NCI-H1694 (cell line): ENCODE results near the gene HSPA1A.
"Not testable (repeated sequence)": the region's sequence is repeated elsewhere in the genome, so short reads cannot be mapped to it uniquely, and the experiment has no call there.

Experiments
- DNase-seq: peaks from one replicate; lab custom pipeline; 2025; lab: John Stamatoyannopoulos, UW

The HSPA1A gene

DNA sequence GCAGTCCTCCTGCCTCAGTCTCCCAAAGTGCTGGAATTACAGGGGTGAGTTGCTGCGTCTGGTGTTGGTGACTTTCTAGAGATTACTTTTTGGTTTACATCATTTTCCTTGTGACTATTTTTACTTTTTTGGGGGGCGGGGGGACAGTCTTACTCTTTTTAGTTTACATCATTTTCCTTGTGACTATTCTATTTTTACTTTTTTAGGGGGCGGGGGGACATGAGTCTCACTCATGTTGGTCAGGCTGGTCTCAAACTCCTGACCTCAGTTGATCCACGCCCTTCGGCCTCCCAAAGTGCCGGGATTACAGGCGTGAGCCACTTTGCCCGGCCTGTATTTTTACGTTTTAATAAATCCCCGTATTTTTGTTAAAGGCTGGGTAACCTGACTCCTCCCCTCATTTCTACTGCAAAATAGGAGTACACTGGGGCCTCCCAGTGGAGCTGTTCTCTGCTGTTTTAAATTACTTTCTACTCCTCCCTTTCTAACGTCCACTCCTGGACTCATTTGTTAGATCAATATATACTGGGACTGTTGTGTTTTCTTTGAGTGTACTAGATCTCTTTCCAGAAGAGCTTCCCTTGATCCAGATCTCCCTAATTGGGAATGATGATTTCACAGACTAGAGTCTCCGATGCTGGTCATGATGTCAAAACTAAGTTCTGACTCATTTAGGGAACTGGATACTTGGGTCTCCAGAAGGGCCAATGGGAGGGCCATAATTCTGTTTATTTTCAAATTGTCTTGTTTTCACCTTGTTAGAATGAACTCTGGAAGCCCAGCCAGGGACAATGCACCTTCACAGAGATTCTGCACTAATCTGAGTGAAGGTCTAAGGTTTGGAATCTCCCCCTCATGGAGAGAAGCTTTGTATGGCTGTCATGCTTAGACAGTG lies 21.4 kb downstream of the HSPA1A start:
- no peak for DNase-seq

DNA sequence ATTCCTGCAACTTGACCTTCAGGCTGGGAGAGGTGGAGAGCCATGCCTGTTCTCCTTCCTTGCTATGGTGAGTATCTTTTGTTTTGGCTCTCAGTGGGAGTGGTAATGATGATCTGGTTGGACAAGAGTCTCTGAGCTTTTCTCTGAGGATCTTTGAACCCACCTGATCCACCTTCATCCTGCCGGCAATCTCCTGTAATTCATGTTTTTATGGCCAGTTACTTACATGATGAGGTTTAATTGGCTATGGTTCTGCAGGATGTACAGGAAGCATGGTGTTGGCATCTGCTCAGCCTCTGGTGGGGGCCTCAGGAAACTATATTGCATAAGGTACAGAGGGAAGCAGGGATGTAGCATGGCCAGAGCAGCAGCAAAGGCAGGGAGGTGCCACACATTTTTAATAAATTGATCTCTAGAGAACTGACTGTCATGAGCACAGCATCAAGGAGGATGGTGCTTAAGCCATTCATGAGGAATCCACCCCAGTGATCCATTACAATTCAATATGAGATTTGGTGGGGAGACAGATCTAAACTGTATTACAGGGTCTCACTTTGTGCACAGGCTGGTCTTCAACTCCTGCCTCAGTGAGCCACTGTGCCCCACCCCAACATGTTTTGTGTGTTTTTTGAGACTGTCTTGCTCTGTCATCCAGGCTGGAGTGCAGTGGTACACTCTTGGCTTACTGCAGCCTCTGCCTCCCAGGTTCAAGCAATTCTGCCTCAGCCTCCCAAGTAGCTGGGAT lies 22.2 kb downstream of the HSPA1A start:
- DNase-seq: no peak

DNA sequence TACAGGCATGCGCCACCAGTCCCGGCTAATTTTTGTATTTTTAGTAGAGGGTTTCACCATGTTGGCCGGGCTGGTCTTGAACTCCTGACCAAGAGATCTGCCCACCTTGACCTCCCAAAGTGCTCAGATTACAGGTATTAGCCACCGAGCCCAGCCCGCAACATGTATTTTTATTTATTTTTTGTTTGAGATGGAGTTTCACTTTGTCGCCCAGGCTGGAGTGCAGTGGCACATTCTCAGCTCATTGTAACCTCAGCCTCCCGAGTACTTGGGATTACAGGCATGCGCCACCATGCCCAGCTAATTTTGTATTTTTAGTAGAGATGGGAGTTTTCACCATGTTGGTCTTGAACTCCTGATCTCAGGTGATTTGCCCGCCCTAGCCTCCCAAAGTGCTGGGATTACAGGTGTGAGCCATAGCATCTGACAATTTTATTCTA lies 22.8 kb downstream of the HSPA1A start:
- DNase-seq: not testable (repeated sequence)

DNA sequence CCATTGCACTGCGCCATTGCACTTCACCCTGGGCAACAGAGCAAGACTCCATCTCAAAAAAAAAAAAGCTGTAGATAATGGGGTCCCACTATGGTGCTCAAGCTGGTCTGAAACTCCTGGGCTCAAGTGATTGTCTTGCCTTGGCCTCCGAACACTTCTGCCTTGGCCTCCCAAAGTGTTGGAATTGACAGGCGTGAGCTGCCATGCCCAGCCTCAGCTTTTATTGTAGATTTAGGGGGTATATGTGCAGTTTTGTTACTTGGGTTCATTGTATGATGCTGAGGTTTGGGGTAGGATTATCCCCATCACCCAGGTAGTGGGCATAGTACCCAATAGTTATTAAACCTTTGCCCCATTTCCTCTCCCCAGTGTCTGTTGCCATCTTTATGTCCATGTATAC lies 23.6 kb downstream of the HSPA1A start:
- no peak for DNase-seq

DNA sequence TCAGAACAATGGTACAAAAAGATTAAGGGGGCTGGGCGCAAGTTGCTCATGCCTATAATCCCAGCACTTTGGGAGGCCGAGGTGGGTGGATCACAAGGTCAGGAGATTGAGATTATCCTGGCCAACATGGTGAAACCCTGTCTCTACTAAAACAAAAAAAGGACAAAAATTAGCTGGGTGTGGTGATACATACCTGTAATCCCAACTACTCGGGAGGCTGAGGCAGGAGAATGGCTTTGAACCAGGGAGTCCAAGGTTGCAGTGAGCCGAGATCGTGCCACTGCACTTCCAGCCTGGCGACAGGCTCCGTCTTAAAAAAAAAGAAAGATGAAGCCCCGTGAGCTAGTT lies 24.4 kb downstream of the HSPA1A start:
- not testable (repeated sequence) for DNase-seq

DNA sequence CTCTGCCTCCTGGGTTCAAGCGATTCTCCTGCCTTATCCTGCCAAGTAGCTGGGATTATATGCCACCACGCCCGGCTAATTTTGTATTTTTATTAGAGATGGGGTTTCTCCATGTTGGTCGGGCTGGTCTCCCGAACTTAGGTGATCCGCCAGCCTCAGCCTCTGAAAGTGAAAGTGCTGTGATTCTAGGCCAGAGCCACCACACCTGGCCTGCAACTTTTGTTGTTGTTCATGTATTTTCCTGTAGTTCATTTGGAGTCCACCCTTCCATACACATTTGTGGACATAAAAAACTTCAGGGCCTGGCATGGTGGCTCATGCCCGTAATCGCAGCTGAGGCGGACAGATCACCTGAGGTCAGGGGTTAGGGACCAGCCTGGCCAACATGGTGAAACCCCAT lies 26.7 kb downstream of the HSPA1A start:
- no peak for DNase-seq

DNA sequence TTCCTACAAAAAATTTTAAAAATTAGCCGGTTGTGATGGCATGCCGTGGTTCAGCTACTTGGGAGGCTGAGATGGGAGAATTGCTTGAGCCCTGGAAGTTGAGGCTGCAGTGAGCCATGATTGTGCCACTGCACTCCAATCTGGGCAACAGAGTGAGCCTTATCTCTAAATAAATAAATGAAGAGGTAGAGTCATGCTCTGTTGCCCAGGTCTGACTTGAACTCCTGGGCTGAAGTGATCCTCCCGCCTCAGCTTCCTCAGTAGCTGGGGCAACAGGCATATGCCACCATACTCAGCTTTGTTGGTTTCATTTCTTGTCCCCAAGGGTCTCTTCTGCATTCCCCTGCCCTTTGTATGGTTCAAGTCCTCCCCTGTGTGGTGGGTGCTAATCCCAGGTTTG lies 29.2 kb downstream of the HSPA1A start:
- no peak for DNase-seq

DNA sequence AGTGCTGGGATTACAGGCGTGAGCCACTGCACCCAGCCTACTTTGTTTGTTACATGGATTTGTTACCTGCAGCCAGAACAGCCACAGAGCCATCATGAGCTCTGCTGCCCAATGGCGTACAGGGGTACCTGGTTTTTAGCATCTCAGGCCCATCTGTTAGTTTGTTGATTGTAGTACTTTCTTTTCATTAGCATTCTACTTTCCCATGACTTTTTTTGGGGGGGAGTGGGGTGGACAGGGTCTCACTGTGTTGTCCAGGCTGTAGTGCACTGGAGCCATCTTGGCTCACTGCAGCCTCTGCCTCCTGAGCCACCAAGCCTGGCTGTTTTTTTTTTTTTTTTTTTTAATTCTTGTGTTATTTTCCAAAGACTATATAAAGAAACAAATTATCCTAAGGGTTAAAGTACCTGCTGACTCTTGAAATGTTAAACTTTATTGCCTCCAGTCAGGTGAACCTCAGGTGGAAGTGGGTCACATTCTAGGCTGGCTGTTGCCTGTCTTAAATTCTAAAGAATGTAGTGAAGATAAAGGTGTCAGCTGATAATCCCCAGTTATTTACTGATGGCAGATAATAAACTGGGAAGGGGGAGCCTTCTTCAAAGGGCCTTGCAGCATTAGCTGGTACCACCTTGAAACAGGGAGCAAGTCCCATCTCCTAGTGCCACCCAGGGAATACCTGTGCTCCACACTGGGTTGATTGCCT lies 32.1 kb downstream of the HSPA1A start:
- DNase-seq: no peak

DNA sequence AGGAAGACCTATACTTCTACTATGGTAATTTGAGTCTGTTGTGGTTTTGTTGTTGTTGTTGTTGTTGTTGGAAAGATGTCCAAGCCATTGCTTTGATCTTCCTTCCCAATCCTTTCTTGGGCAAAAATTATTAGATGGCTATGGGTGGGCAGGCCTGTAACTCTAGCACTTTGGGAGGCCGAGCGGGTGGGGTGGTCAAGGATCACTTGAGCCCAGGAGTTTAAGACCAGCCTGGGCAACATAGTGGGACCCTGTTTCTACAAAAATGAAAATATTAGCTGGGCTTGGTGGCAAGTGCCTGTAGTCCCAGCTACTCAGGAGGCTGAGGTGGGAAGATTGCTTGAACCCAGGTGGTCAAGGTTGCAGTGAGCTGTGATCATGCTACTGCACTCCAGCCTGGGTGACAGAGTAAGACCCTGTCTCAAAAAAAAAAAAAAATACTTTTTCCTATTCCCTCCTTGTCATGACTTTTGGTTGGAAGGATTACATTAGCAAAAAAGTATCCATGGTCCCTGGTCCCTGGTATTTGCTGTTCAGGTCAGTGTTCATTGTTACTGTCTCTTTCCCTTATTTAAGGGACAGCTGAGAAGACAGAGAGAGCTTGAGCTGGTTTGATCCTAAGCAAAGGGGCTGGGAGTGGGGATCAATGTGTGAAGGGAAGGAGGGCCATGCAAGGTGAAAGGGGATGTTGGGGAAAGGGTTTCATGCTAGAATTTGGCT lies 35.6 kb downstream of the HSPA1A start:
- DNase-seq: no peak

DNA sequence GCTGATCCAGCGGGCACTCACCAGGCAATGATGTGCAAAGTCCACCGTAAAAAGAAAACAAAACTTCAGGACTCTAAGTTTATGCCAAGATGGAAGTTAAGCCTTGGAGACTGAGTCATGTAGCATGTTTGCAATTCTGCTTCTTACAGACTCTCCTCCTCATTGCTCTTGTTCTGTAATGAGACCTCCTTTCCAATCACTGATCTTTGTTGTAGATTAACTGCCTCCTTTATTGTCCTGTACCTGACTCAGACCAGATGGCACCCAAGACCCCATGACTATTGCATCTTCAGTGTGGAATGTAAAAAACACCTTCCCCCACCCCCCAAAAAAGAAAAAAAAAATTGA lies 36.1 kb downstream of the HSPA1A start:
- no peak for DNase-seq

DNA sequence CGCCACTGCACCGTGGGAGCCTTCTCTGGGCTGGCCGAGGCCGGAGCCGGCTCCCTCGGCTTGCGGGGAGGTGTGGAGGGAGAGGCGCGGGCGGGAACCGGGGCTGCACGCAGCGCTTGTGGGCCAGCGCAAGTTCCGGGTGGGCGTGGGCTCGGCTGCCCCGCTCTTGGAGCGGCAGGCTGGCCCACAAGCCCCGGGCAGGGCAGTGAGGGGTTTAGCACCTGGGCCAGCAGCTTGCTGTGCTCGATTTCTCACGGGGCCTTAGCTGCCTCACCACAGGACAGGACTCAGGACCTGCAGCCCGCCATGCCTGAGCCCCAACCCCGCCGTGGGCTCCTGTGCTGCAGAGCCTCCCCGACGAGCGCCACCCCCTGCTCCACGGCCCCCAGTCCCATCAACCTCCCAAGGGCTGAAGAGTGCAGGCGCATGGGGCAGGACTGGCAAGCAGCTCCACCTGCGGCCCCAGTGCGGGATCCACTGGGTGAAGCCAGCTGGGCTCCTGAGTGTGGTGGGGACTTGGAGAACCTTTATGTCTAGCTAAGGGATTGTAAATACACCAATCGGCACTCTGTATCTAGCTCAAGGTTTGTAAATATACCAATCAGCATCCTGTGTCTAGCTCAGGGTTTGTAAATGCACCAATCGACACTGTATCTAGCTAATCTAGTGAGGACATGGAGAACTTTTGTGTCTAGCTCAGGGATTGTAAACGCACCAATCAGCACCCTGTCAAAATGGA lies 36.8 kb downstream of the HSPA1A start:
- not testable (repeated sequence) for DNase-seq

DNA sequence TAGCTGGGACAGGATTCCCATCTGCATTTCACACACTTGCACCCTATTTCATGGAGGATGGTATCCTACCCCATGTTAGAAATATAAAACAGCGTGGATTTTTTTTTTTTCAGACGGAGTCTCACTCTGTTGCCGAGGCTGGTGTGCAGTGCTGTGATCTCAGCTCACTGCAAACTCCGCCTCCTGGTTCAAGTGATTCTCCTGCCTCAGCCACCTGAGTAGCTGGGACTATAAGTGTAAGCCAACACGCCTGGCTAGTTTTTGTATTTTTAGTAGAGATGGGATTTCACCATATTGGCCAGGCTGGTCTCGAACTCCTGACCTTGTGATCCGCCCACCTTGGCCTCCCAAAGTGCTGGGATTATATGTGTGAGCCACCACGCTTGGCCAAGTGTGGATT lies 42.4 kb downstream of the HSPA1A start:
- not testable (repeated sequence) for DNase-seq

DNA sequence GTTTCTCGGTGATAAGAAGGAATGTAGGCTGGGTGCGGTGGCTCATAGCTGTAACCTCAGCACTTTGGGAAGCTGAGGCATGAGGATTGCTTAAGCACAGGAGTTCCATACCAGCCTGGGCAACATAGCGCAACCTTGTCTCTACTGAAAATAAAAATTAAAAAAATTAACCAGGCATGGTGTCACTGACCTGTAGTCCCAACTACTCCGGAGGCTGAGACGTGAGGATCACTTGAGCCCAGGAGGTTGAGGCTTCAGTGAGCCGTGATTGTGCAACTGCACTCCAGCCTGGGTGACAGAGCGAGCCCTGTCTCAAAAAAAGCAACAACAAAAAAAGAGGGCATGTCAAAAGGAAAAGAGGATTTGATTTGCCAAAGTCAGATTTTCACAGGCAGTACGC lies 43.4 kb downstream of the HSPA1A start:
- no peak for DNase-seq

DNA sequence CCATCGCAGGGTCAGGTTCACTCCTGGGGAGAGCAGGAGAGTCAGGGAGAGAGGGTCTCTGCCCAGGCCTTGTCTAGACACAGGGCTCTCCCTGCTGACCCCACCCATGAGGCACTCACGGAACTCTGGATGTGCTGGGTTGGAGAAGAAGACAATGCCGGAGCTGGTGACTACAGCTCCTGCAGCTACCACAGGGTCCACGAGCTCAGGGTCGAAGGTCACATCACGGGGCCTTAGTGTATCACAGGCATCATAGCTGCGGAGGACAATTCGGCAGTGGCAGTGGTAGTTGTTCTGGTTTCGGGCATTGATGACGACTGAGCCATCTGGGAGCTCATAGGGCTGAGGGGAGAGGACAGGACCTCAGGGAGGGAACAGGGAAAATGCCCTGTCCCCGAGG lies 44.6 kb downstream of the HSPA1A start:
- no peak for DNase-seq

DNA sequence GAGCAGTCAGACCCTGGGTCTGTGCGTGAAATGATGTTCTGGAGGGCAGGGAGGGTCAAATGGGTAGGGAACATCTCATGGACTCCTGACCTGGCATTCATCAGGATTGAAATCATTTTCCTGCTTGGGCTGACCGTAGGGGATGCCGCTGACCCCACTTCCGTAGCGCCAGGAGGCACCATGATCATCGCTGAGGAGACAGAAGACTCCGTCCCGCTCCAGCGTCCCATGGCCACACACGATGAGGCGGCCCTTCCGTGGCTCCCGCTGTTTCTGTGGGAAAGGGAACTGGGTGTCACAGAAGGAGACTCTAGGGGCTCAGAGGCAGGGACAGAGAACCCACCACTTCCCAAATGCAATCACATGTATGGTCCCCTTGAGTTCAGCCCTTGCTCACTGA lies 45.0 kb downstream of the HSPA1A start:
- no peak for DNase-seq

DNA sequence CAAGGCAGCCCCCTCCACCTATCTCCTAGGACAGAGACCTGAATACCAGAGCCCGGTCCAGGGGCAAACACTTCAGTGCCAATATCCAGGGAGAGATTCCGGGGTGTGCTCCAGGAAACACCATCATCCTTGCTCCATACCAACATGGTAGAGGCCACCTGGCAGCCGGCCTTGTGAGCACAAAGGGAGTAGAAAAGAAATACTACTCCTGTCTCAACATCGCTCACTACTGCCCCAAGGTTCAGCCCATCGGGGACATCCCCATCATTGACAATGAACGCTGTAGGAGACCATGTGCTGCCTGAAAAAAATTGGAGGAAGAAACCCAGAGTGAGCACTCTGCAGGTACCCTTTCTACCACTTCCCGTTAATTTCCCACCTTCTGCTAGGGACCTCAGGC lies 45.8 kb downstream of the HSPA1A start:
- no peak for DNase-seq

DNA sequence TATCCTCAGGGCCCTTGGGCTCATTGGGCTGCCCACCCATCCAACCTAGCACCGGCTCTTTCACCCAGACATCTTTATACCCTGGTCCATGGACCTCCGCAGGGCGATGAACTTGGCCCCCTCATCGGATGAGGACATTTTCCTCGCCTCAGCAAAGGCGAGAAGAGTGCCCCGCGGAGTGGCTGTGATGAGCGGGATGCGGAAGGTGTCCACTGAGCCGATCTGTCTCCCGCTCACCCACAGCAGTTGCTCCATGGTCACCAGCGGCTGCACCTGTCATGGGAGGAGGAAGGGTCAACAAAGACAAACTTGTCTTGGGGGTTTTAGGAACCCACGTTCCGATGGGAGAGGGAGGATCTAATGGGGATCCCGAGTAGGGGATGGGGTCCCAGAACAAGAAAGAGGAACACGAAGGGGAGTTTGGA lies 46.6 kb downstream of the HSPA1A start:
- no peak for DNase-seq

DNA sequence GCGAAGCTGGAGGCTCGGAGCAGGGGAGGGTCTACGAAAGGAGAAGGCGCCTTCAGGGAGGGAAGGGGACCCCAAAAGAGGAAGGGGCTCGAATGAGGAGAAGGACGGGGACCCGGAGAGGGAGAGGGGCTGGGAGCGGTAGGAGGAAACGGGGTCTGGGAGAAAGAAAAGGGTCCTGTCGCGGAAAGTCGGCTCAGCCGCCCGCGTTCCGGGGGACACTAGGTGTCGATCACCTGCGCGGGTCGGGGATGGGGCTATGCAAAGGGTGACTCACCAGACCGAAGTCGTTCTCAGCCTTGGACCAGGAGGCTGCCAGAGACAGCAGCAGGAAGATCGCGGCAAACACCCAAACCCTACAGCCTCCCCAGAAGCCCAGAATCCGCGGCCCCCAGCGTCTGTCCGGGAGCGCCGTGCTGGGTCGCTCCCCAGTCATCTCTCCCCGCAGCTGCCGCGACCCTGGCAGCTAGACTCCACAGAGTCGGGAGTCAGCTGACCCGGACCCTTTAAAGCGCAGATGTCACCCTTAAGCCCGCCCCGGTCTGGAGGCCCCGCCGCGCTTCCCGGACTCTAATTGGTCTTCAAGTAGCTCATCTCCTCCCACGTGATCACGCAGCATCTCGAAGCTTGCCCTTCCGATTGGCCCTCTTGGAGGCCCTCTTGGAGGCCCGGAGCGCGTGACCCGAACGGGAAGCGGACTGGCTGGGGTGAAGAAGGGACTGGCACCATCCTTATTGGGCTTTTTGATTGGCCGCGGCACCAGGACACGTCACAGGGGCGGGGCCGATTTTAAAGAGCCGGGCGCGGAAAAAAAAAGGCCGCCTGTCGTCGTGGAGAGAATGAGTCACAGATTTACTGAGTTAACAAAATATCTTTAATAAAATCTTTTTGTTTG lies 47.2 kb downstream of the HSPA1A start, which contains the start of gene NEU1:
TSS of gene NEU1 (minus strand) at position 478 of the 892 bp plus-strand sequence. CDS start at position 433, 45 bp downstream.
- DNase-seq: peak; percentile 97

DNA sequence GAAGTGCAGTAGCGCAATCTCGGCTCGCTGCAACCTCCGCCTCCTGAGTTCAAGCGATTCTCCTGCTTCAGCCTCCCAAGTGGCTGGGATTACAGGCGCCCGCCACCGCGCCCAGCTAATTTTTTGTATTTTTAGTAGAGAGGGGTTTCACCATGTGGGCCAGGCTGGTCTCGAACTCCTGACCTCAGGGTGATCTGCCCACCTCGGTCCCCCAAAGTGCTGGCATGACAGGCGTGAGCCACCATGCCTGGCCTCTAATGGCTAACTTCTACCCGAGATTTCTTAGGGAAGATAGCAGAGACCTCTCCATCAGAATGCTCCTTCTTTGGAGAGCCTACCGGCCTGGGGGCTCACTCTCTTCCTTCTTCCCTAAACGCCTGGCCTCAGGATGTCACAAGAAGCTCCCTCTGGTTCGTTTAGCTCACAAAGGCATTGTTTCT lies 48.8 kb downstream of the HSPA1A start:
- not testable (repeated sequence) for DNase-seq

DNA sequence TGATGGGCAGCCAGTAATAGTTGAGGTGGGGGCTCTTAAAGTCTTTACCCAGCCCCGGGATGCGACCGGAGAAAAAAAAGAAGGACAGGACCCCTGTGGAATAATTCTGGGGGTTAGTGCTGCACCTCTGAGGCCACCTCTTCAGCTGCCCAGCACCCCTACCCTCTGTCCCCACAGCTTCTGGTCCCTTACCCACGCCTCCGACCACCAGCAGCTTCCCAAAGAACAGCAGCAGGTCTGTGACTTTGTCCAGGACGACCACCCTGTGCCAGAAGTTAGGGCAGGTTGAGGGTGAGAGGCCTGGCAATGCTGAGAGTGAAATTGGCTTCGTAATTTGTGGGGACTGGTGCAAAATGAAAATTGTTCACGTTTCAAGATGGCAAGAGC lies 49.5 kb downstream of the HSPA1A start:
- DNase-seq: no peak
